HG03175 (cell line): ENCODE results near the gene ITGA1.

Source experiments
- ATAC-seq: cut with Tn5 transposase; IDR thresholded peaks from one replicate; pipeline ENCODE4 v1.9.1; 2021; ENCODE audit warnings: mild to moderate bottlenecking, moderate library complexity; ENCODE audit not compliant: unreplicated experiment

ITGA1 gene

DNA sequence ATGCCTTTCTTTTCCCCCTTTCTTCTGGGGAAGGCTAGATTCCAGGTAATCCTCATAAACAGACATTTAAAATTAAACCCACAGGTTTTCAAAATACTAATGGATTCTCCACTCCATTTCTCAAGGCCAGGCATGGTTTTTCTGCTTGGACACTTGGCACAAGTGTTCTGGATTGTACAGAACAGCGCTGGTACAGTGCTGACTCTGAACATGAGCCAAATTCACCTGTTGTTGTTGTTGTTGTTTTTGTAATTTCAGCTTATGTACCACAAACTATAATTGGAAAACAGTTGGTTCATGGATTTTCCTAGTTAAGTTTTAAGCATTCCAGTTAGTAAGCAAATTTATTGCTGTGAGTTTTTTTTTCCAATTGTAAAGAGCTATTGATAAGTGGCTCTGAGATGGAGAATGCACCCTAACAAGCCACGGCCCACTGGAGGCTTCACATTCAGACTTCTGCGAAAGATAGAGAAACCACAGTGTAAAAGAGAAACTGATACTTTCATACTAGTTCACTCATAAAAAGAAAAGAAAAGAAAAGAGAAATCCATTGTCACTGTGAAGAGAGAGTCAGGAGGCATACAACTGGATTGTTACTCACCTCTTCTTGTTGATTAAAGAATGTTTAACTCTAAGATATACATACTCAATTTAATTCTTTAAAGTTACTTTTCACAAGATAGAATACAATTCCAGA lies 16.2 kb upstream of the ITGA1 start:
- ATAC-seq: peak; percentile 97

DNA sequence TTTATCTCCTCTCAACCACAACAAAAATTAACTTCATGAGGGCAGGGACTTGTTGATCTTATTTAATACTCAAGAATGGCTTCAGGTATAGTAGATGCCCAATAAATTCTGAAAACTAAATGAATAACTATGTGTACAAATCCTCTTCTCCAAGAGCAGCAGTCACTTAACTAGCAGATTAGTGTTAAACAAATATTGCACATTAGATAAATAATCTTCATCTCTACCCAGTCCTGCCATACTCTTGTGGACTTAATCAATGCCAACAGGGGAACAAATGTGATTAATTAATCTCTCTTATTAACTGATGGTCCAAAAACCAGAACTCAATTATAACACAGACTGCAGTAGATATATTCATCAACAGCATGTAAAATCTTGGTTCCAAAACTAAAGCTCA lies 15.0 kb upstream of the ITGA1 start:
- no peak for ATAC-seq

DNA sequence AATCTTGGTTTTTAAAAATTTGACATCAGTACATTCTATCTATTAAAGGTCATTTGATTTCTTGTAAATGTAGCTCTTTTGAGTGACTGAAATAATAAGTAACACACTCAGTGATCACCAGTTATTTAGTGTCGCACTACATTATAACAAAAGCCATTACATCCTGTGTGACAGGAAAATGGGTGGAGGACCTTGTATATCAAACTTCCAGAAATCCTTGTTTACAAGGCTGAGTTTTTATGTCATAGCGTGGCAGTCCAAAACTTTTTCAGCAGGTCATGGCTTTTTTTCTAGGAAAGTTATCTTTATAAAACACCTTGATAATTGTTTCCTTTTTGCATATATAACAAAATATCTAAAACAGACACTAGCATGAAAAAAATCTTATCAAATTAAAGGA lies 14.4 kb upstream of the ITGA1 start:
- ATAC-seq: no peak

DNA sequence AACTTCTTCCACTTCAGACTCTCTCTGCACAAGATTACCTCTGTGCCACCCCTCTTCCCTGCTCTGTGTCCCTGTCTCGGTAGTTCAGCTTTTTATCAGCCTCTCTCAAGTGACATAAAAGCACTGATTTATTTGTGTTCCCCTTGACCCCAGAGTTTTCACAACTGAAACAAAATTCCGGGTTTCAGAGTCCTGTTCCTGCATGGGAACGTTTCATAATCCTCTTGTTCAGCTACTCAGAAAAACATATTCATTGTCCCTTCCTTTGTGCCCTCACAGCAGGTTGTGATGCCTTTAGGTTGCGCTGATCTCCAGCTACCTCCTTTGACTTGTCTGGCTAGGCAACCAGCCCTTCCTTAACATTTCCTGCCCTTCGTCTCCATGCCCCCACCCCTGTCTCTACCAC lies 13.7 kb upstream of the ITGA1 start:
- ATAC-seq: no peak

DNA sequence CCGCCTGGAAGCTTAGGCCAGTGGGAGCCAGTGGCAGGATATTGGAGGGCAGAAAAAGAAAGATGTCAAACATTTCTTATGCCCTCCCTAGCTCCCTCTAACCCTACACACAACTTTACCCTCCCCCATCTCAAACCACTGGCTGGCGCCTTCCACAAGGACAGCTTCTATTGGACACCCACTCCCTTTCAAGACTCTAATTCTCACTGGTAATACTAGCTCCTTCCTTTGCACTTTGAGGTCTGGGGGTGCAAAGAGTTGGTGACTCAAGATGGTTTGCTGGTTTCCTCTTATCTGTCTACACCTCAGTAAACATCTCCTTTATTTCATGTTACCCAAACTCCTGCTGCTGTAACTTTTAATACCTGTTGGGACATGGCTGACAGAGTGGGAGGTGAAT lies 11.6 kb upstream of the ITGA1 start:
- ATAC-seq: no peak

DNA sequence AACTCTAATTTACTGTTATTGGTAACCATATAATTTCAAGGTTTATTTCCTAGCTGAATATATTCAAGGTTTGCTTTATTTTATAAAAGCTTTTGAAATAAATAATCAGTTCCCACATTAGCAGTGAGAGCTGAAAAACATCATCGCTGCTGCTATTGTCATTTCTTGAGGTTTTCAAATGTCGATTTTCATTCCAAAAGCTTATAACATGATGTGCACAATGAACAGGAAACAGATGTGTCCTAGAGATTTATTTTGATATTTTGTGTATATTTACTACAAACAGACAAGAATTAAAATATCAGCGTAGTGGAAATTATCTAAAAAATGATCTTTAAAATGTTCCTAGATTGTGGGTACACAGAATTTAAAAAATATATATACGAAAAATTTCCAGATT lies 10.5 kb upstream of the ITGA1 start:
- no peak for ATAC-seq

DNA sequence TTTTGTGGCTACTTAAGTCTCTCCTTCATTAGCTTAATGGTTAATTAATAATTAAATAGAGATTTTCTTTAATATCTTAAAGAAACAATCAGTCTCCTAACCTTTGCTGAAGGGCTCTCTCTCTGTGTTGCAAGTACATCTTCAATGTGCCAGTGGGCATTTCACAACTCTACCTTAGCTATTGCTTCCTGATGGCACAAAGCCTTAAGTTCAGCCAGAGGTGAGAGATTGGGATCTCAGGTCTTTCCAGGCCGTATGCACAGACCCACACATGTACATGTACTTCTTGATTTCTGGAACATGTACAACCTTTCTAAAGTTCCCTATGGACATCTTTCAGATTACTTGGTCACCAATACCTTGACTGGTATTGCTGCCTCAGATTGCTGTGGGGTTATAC lies 8.9 kb upstream of the ITGA1 start:
- ATAC-seq: no peak

DNA sequence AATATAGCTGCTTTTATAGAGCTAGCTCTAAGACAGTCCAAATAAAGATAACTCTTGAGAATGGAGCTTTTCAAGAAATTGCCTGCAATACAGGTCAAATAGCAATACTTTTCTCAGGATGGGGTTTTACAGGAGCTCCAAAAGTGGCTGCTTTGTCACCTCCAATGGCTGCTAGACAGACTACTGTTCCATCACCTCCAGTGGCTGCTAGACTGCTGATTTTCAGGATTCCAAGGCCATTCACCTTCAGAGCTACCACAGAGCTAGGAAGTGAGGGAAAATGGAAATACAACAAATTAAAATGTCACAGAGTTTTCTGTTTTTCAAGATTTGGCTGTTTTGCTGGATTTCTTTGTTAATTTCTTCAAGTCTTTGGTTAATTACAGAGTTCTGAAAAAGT lies 8.5 kb upstream of the ITGA1 start:
- ATAC-seq: no peak

DNA sequence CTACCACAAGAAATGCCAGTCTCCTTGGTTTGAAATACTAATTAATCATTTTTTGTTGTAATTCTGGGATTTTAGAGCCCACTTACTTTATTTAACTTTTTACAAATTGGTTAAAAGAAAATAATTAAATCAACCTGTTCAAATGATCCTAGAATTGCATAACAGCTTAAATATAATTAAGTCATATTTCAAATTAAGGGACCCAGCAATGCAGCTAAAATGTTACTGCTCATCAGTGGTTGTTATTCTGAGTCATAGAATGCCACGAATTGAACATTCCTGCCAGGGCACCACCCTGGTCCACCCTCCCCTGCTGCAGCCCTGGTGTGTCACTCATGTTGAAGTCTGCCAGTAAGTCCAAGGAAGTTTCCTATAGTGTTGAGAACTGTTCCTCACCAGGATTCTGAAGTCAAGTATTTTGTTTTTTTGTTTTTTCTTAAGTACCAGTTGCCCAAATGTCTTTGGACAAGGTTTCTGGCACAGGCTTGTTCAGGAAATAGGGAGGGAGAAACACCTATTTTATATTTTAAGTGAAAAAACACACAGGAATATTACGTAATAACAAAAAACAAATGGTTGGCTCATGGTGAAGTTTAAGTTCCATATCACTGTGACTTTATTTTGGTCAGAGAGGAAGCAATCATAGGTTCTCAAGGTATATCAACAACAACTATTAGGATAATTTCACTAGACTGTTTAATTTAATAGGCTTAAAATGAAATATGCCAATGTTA lies 4.3 kb upstream of the ITGA1 start:
- no peak for ATAC-seq

DNA sequence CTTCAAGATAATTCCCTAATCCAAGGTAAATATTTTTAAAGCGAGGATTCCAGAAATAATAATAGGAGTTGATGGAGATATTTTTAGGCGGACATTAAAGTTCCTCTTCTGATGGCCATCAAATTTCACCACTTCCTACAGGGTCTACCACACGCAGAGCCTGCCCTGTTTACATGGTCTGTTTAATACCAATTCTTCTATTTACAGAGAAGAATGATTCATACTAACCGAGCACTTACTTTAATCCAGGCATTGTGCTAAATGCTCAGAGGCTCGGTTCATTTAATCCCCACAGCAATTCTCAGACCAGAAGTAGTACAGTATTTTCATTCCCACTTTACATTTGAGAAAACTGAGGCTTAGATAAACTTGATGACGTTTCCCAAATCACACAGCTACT lies 3.0 kb upstream of the ITGA1 start:
- ATAC-seq: no peak

DNA sequence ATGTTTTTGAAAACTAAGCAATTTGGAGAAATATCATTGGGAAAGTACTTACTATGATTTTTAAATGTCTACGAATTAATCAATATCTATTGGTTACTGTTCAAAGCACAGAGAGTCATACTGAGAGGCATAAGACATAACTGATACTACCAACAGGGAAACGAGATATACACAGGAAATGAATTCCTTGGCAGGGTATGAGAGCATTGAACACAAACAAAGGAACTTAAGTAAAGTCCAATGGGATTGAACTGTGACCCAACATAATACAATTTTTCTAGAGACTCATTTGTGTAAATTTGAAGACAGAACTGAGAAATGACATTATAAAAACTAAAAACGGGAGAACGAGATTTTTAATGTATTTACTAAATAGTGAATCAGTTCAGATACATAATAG lies 1.3 kb upstream of the ITGA1 start:
- no peak for ATAC-seq

DNA sequence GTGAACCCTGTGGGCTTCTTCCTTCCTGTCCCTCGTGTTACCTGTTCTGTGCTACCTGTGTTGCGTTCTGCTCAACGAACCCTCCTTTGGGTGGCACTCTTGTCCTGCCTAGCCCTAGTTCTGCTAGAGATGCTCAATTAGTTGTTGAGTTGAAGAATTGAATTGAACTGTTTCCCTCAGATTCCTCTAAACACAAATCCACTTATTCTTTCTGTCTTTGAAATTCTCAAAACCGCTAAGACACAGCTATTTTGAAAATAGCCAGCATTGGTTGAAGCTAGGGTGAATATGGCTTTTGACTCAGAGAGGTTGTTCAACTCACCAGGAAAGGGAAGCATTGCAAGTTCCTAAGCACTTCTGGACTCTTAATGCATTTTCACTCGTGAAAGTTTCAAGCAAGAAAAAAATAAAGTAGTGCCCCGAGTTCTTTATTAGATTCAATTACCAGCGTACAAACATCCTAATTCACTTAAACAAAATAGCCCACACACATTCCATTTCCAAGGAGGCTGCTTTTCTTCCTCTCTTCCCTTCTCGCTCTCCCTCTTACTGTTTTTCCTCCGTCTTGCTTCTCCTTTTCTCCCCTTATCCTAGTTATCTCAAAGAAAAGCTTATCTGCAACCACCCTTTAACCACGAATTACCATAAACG lies 642 bp upstream of the ITGA1 start:
- peak; percentile 29 for ATAC-seq

DNA sequence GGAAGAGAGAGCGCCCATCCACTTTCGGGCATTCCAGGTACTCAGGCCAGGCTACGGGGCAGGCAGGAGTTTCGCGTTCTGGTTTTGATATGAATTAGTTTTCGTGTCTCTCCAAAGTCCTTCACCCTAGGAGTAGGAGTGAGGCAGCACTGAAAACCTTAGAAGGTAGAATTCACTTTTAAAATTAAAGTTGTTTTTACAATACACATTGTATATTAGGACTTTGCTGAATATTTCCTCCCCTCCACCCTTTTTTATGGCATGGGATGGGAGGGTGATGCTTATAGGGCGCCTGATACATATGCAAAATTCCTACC lies 747 bp downstream of the ITGA1 start:
- ATAC-seq: no peak

DNA sequence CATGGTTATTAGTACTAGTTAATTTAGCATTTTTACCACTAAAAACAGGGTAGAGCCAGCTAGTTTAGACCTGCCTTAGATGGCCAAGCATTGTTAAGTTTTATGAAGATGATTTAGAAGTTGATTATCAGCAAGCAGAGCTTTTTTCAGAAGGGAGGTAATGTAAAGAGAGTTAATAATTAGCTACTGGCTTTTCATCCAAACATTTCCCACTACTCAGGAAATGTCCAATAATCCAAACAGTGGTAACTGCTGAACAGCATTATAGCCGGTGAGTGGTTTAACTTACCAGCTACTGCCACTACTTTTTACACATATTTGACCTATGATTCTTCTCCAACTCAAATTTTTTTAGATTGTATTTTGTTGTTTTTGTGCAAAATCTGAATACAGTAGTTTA lies 1.7 kb downstream of the ITGA1 start:
- ATAC-seq: no peak

DNA sequence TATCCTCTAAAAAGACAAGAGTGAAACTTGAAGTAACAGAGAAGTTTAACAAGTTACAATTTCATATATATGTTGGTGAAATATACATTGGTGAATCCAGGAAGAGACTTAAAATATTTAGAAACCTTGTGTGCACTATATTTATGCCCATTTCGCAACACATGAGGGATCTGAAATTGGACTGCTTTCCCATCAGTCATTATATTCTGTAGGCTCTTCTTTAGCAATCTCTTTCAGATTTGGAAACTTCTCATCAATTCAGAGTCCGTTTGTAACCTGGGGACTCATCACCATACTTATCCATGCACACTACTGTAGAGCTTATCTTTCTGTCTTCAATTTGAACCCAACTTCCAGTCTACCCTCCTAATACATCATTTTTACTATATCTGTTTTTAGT lies 2.1 kb downstream of the ITGA1 start:
- no peak for ATAC-seq

DNA sequence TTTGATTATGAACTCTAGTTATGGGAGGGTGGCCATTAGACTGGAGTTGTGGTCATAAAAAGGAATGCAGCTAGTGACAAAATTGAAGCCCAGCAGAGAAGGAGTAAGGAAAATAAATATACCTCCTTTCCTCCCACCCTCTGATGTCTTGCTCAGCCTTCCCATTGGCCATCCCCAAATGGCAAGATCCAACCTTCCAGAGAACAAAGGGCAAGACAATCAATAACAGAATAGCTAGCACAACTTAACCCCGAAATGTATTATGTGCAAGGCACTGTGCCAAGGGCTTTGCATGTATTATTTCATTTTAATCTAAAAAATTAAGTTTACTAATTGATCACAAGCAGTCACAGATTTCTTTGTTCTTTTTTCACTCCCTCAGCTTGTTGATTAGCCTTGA lies 3.6 kb downstream of the ITGA1 start:
- no peak for ATAC-seq

DNA sequence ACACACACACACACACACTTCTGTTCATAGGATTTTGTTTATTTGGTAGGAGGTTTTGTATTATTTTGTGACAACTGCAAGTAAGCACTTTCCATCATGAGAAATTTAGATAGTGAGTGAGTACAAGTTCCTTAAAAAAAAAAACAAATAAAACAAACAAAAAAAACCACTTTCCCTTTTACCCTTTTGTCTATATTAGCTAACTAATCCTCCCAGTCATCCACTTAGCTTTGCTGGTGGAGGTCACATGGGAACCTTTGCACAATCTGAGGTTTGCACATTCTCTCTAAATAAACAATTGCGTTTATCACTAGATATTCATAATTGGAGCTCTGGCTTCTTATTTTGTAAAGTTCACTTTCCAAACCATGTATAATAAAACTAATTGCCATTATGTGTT lies 6.8 kb downstream of the ITGA1 start:
- no peak for ATAC-seq

DNA sequence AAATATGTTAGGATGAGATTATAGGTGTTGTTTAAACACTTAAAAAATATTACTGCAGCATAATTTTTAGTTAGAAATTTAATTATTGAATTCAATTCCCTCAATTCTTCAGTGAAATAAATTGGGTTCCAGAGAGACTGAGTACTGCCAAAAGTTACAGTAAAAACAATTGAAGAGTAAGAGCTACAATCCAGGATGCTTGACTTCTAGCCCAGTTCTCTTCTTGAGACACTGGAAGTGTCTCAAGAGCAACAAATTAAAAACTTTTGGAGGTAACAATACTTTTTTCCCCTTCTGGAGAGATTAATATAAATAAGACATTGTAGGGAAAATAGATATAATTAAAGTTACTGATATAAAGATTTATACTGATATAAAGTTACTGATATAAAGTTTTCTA lies 8.3 kb downstream of the ITGA1 start:
- ATAC-seq: no peak

DNA sequence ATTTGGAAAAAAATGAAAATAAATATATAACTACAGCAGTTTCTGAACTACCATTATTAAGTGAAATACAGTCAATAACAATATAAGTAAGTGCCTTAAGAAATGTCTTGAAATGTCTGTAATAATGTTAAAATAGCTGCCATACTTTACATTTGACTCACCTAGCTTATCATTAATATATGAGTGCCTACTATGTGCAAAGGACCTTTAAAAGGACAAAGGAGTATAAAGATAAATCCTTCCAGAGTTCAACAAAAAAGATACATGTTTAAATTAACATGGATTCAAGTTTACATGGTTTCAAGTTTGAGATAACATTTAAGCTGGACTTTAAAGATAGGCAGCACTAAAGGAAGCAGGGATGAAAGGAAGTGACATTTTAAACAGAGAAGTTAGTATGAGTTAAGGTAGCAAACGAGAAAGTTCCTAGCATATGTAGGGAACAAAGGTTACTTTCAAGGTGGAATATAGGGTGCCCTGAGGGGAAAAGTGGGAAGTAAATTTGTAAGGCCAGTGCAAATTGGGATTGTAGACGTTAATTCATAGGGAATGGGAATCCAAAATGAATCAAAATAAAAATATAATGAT lies 8.9 kb downstream of the ITGA1 start:
- no peak for ATAC-seq

DNA sequence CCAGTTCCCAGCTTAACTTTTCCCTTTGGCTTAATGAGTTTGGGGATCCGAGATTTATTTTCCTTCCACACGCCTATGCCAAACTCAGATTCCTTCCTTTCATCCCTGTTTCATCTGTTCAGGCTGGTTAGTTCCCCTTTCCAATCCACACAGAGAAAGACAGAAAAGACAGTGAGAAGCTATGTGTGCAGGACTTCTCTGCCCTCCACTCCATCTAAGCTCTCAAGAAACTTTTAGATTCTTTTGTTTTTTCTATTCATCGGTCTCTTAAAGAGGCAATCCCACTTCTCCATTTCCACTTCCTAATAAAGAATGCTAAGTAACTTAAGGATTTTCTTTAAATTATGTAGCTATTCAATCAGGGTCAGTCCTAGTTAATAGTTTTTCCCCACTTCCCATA lies 11.2 kb downstream of the ITGA1 start:
- ATAC-seq: no peak

DNA sequence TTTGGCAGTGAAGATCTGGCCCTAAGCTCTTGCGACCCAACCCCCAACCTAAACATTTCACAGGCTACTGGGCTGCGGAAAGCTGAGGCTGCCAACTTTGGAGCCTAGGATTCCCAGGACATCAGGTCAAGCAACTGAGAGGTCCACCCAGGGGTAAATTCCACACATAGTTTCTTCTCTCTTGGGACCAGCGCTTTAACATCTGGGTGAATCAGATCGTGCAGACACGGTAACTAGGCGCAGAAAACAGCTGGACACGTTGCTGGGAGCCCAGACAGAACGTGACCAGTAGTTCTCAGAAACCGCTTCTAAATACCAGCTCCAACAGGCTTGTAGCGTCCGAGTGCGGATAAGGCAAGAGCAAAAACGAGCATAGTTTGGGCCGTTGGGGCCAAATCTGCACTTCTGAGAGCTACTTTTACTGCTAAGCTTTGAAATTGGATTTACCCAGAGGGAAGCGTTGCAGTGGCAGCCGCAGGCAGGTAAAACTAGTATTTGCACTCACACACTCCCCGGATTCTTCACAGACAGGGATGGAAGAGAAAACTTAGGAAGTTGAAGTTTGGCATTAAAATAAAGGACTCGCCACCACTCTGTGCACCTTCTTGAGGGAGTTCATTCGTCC lies 11.8 kb downstream of the ITGA1 start:
- ATAC-seq: peak; percentile 31

DNA sequence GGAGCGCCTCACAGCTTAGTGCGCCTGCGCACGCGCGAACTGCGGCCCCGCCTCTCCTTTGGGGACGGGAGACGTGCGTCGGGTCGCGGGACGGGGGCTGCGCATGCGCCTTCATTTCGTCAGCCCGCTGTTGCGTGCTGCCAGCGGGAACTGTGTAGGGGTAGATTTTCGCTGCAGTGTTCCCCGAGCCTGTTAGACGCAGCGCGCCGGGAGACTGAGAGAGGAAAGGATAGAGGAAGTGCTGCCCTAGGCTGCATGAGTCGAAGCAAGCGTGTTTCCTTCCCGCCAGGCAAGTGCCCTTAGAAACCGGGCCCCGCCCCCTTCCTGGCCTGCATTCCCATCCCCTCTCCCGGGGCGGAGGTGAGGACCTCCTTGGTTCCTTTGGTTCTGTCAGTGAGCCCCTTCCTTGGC lies 12.3 kb downstream of the ITGA1 start:
- peak; percentile 86 for ATAC-seq
